K562 (cell line): ENCODE data around the gene PDZD8. TPM values are rescaled to one million over a fixed set of nuclear protein-coding genes. Genes with fewer than 3 reads are reported as not detected.

ENCODE experiments used
- GATAD2B ChIP-seq: fragments of 450-650 bp; IDR thresholded peaks from 2 replicates; pipeline ENCODE4 v1.6.1; 2017; ENCODE audit warnings: mild to moderate bottlenecking, borderline replicate concordance
- HINFP ChIP-seq: fragments of 450-650 bp; conservative IDR thresholded peaks from 2 replicates; pipeline ENCODE4 v1.6.1; 2016; ENCODE audit warnings: missing genetic modification characterization, low read depth, mild to moderate bottlenecking, control low read depth, missing compliant biosample characterization
- NKRF ChIP-seq: fragments of 450-650 bp; IDR thresholded peaks from 2 replicates; pipeline ENCODE4 v1.6.1; 2016; ENCODE audit warnings: borderline replicate concordance
- SIN3B ChIP-seq: fragments of 450-650 bp; IDR thresholded peaks from 2 replicates; pipeline ENCODE4 v1.6.1; 2017; ENCODE audit warnings: low read depth, mild to moderate bottlenecking, moderate library complexity
- SMARCA4 ChIP-seq: fragments of 450-650 bp; IDR thresholded peaks from 2 replicates; pipeline ENCODE4 v1.6.1; 2016
- TSHZ1 ChIP-seq: fragments of 250-450 bp; sonication (Bioruptor Pico); IDR thresholded peaks from 2 replicates; pipeline ENCODE4 v1.4.0; 2020; ENCODE audit warnings: mild to moderate bottlenecking, moderate library complexity
- ZBTB1 ChIP-seq: sonication (generic); formaldehyde crosslinking; IDR thresholded peaks from 2 replicates; pipeline ENCODE4 v1.8.1; 2023; ENCODE audit warnings: missing genetic modification reagents, low read depth, mild to moderate bottlenecking, borderline replicate concordance
- ZMIZ1 ChIP-seq, 2 experiments: fragments of 150-350 bp in 1 of 2; IDR thresholded peaks; 2 replicates each; pipeline ENCODE4 v1.6.1; 2012 to 2016; ENCODE audit warnings: low read depth in 2 of 2, low read length in 2 of 2, mild to moderate bottlenecking in 1 of 2, moderate library complexity in 1 of 2
- ZNF398 ChIP-seq: fragments of 250-450 bp; sonication (Bioruptor Pico); IDR thresholded peaks from 2 replicates; pipeline ENCODE4 v1.8.0; 2021; ENCODE audit warnings: moderate library complexity, mild to moderate bottlenecking, inconsistent platforms
- ZNF507 ChIP-seq: conservative IDR thresholded peaks from 2 replicates; pipeline ENCODE4 v1.6.1; 2017; ENCODE audit warnings: missing genetic modification characterization, missing compliant biosample characterization
- ZNF785 ChIP-seq: fragments of 250-450 bp; sonication (Bioruptor Pico); IDR thresholded peaks from 2 replicates; pipeline ENCODE4 v1.4.0; 2020; ENCODE audit warnings: mild to moderate bottlenecking
- polyA plus RNA-seq, 8 experiments: library from polyadenylated mRNA; depleted of rRNA in 4 of 8; stranded (reverse) in 5 of 8; unstranded in 3 of 8; fragments of >200 nt; fragmentation: Nextera tagmentation in 2 of 8; fragmentation: Illumina TruSeq in 1 of 8; extraction: Ambion mirVana in 2 of 8; extraction: Trizol in 1 of 8; gene quantifications; 2 replicates each; pipeline versions ENCODE4 v1.2.1 to v1.2.3, GENCODE V29; 2011 to 2014; ENCODE audit warnings: inconsistent platforms in 1 of 8, missing spikeins in 1 of 8
- total RNA-seq, 7 experiments: library from RNA; depleted of rRNA in 6 of 7; stranded (reverse); fragments of >200 nt in 6 of 7; fragmentation: Illumina TruSeq in 2 of 7; extraction: Trizol in 2 of 7; gene quantifications; 2 replicates each; pipeline versions ENCODE4 v1.2.1 to v1.2.3, GENCODE V29; 2011 to 2021; ENCODE audit warnings: low replicate concordance in 1 of 7

PDZD8 gene
- total and polyA plus RNA-seq, 9 of the 15 experiments (the other 6 are each of a cell fraction or from before 2014, with no cell fraction given) = 5.5 to 53.4 (median 36.8) TPM

GRCh38 chr10:117375360-117376178, at the start of gene PDZD8 (continued):
- TF ChIP-seq SIN3B (no peak), ZMIZ1 (IDR thresholded peaks at IDR 0.05; ENCODE audit: low read depth in 2 of 2, low read length in 2 of 2) (no peak), SMARCA4 (no peak), ZNF398 (no peak), ZBTB1 (CRISPR knock-in tag) (peak; percentile 91), GATAD2B (no peak), ZNF785 (CRISPR knock-in tag) (no peak), ZNF507 (tag) (no peak), HINFP (no peak), TSHZ1 (CRISPR knock-in tag) (no peak), NKRF (0 out of 2 replicates have a peak, but pooled peaks have one; percentile 15)
